SKM-1 (cell line): ENCODE data around the gene ZNF384.
A peak's percentile ranks its signal among the peaks of the same experiment; 100 is the strongest.

ENCODE experiments used
- DNase-seq: peaks from one replicate; lab custom pipeline; 2025; ENCODE audit not compliant: unreplicated experiment; lab: John Stamatoyannopoulos, UW

ZNF384 gene

DNA sequence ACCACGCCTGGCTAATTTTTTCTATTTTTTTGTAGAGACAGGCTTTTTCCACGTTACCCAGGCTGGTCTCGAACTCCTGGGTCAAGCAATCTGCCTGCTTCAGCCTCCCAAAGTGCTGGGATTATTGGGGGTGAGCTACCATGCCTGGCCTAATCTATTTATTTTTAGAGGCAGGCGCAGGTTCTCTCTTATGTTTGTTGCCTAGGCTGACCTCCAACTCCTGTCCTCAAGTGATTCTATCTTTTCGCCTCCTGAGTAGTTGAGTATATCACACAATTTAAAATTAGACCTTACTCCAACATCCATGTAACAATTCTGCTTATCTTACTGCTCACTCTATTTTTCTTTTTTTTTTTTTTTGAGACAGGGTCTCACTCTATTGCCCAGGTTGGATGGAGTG is 35.2 kb downstream of the ZNF384 start:
- no peak for DNase-seq

DNA sequence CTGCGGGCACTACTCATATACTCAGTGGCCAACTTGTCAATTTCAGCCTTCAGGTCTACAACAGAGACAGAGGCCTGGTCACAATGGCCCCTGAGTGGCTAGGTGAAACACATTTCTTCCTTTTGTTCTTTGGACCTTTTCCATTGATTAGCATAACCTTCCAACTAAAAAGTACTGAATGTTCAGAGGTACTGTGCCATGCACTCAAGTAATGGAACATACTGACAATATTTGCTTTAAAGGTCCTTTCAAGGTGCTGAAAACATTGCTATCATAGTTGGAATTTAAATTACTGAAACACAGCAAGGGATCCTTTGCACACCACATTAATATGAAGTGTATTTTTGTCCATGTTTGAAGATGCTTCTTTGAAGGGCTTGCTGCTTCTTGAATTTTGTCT is 35.8 kb downstream of the ZNF384 start:
- DNase-seq: no peak

GRCh38 chr12:6652391-6652790 is 36.8 kb downstream of the ZNF384 start:
- no peak for DNase-seq

GRCh38 chr12:6650832-6651231 is 38.3 kb downstream of the ZNF384 start:
- no peak for DNase-seq

DNA sequence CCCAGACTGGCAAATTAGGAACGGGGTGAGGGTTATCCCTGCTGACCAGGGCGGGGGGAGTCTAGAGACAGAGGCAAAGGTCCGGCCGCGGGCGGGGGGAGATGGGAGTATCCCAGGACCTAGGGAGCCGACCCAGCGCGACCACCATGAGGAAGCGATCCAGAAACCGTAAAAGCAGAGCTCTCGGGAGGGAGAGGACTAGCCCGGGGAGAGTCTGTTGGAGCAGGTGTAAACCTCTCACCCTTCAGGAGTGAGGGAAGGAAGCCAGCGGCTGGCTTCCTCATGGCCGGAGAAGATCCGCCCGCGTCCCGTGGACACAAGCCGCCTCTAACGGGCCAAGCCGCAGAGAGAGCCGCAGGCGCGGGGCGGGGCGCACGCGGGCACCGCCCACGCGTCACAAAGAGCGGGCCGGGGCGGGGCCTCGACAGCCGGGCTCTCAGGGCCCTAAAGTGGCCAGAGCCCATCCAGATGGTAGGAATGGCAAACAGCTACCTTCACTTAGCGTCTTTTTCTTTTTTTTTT is 42.0 kb downstream of the ZNF384 start, which contains the start of gene ACRBP:
Gene ACRBP, minus strand, starts transcription at position 350 of the 522 bp plus-strand sequence. Its CDS starts 66 bp downstream, at position 284.
- DNase-seq: no peak

DNA sequence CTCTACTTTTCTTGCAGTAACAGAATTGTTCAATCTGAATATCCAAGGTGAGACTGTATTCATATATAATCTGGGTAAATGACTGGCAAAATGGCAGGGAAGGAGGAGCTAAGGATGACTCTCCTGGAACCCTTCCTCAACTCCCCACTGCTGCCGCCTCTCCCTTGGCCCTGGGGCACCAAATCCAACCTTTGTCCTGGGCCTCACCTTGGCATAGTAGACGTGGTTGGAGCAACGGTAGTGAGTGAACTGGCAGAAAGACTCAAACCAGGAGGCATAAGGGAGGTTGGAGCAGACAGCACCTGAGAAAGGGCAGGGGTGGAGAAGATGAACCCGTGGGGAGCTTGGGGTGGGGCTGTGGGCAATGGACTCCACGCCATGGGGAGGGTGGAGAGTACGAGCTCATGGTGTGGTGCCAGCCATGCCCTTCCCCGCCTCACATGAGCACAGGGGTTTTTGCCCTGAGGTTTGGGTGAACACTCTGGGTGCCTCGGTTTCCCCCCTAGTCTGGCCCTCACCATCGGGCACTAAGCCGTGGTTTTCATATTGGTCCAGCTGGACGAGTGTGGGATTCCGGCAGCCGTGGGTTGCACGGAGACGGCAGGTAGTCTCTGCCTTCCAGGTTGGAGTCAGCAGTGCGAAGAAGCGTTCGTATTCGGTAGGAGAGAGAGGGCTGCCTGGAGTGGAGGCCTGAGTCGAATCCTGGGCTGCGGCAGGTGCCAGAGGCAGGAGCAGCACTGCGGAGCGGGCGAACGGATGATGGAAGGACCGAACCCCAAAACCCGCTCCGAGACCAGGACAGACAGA is 42.7 kb downstream of the ZNF384 start:
- DNase-seq: no peak

GRCh38 chr12:6644903-6645302 is 44.3 kb downstream of the ZNF384 start:
- DNase-seq: no peak

GRCh38 chr12:6644257-6644596 is 44.9 kb downstream of the ZNF384 start:
- peak; percentile 55 for DNase-seq

DNA sequence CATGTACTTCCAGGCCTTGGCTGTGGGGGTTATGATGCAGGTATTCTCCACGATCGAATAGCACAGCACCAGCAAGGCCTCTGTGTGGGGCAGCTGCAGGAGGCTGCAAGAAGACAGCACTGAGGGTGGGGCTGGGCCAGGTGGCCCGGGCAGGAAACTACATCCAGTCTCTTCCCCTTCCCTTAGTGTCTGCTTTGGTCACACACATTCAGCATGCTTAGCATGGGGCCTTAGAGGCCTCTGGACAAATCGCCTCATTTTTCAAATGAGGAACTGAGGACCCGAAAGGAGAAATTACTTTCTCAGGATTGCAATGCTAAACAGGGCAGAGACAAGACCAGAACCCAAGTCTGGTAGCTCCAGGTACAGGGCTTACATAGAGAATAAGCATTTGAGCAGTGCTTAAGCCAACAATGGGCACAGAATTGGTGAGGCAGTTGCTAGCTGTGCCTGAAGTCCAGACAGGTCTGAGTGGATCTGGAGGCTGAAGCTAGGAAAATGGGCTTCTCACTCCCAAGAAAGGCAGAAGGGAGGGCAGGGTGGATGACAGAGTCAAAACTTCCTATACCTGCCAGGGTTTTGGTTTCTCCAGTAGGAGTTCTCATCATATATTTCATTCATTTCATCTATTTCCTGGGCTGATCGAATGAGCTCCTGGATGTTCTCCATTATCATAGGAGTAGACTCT is 45.5 kb downstream of the ZNF384 start:
- DNase-seq: peak; percentile 28

GRCh38 chr12:6641131-6641530 is 48.0 kb downstream of the ZNF384 start:
- no peak for DNase-seq

GRCh38 chr12:6640497-6640896 is 48.7 kb downstream of the ZNF384 start:
- DNase-seq: no peak

GRCh38 chr12:6639151-6639801 is 49.9 kb downstream of the ZNF384 start:
- DNase-seq: no peak

- DNase-seq: no peak
Observed at GRCh38 chr12:6638305-6638704, 50.9 kb downstream of the ZNF384 start.

DNA sequence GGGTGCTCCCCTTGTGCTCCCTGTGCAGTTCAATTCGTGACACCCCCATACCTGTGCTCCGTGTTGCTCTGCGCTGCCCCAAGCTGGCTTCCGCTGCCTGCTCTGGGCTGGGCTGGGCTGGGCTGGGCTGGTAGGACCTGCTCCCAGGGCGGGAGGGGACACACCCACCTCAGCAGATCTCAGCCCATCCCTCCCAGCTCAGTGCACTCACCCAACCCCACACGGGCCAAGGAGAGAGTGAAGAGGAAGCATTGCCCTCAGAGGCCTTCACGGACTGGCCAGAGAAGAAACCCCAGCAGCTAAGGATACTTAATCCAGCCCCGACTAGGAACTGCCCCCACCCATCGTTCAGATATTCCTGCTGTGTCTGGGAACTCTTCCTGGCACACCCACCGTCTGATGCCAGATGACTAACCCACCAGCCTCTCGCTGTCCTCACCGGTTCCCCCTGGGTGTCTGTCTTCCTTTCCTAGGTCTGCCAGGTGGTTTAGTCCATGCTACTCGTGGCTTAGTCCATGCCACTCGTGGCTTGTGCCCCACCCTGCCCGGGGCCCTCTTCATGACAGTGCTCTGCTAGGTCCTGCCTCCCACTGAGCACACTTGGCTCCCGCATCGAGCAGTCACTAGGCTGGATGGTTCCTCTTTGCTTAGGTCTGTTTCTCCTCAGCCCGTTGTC is 53.2 kb downstream of the ZNF384 start, which contains the start of gene LPAR5:
Gene LPAR5, minus strand, starts transcription at position 104 of the 676 bp plus-strand sequence. CDS start 14,711 bp downstream, outside the sequence.
- no peak for DNase-seq

GRCh38 chr12:6635375-6635855 is 53.8 kb downstream of the ZNF384 start:
- DNase-seq: no peak

DNA sequence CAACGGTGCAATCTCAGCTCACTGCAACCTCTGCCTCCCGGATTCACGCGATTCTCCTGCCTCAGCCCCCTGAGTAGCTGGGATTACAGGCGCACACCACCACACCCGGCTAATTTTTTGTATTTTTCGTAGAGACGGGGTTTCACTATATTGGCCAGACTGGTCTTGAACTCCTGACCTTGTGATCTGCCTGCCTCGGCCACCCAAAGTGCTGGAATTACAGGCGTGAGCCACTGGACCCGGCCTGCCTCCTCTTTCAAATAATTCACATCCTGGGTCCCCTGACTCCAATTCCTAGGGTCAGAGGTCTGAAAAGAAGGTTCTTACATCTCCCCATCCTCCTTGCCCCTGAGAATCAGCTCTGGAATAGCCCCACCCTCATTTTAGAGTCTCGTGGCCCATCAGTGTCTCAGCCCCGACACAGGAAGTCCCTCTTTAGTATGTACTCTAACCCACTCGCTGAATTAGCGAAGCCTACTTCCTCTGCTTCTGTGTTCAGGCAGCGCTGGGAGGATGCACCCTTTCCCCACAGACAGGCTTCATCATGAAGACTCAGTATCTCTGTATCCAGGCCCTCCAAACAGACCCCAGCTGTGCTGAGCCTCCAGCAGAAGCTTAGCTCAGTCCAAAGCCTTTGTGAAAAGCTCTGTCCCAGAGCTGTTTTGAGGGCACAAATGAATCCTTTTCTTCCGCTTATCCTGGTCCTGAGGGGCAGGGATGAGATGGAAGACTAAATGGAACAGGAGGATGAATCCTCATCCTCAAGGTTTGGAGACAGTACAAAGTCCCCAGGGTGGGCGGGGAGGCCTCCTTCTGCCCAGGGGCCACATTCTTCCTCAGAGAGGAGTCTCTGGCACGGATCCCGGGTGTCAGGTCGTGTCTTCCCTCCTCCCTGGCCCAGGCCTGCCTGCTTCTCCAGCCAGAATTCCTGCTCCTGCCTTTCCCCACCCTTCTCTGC is 56.9 kb downstream of the ZNF384 start:
- no peak for DNase-seq

DNA sequence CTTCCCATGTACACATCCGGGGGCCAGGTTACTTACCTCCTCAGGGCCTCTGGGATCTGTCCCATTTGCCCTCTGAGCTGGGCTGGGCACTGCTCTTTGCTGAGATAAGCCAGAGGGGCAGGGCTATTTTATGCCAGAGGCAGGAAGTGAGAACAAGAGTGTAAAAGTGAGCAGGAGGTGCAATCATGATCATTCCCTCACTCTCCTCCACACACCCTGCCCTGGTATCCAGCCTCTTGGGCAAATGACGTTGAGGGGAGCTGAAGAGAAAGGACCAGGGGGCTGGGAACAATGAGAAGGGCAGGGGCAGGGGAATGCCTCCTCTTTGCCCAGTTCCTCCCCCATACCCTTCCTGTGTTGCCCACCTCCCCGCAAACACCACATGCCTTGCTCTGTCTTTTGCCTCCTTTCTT is 57.6 kb downstream of the ZNF384 start:
- no peak for DNase-seq

GRCh38 chr12:6630736-6631135 is 58.4 kb downstream of the ZNF384 start:
- DNase-seq: no peak

DNA sequence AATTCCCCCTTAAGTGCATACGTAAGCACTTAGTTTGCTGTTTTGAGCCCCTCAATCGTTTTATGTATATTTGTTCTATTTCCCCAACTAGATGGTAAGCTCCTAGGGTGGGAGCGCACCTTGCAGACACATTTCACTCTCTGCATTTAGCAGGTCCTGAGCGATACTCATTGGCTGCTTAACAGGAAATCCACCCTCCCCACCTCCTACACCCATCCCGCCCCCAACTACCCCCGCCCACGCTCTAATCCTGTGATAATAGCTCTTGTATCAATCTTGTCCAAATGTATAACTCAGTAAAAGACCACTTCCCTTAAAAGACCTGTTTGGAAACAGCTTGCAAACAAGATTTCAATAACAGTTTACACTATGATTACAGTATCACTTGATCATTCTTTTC is 61.6 kb downstream of the ZNF384 start:
- no peak for DNase-seq
